ENCODE results near the gene IL1F10. TPM values are rescaled to one million over a fixed set of nuclear protein-coding genes. Genes with fewer than 3 reads are reported as not detected.

Gene IL1F10
- total RNA-seq, 2 donors from 2014 or later = not detected

GRCh38 chr2:113075030-113075429 lies 7.3 kb downstream of the IL1F10 start:
- H3K4me1 ChIP-seq (ENCODE audit: control insufficient read depth in 1 of 2, low read depth in 2 of 2) = no peaks in the 10 kb centered on the region
- H3K27ac ChIP-seq = no peak overlapping the region
- no peaks in the 10 kb centered on the region for H3K36me3 ChIP-seq
- H3K9me3 ChIP-seq = no peaks in the 10 kb centered on the region
- no peak for DNase-seq (ENCODE audit: low spot score)
- no peaks in the 10 kb centered on the region for H3K27me3 ChIP-seq (replicated peaks; ENCODE audit: insufficient read depth)
- no peak for TF ChIP-seq CTCF (IDR thresholded peaks at IDR 0.05)
- no peak for ATAC-seq (ENCODE audit: insufficient number of reproducible peaks, low FRiP score, low read depth)
- H3K4me3 ChIP-seq = no peak overlapping the region

DNA sequence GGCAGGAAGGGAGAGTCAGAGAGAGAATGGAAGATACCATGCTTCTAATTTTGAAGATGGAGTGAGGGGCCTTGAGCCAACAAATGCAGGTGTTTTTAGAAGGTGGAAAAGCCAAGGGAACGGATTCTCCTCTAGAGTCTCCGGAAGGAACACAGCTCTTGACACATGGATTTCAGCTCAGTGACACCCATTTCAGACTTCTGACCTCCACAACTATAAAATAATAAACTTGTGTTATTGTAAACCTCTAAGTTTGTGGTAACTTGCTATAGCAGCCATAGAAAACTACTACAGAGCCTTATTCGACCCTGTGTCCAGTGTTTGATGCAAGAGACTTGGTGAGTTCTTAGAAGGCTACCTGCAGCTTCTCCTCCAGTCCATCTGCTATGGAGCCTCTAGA lies 7.8 kb downstream of the IL1F10 start:
- no peak overlapping the region for H3K4me3 ChIP-seq
- ATAC-seq (ENCODE audit: insufficient number of reproducible peaks, low FRiP score, low read depth) = no peak
- TF ChIP-seq CTCF (IDR thresholded peaks at IDR 0.05) = no peak
- H3K27ac ChIP-seq = no peak overlapping the region
- H3K4me1 ChIP-seq (ENCODE audit: control insufficient read depth in 1 of 2, low read depth in 2 of 2) = no peaks in the 10 kb centered on the region
- H3K36me3 ChIP-seq = no peaks in the 10 kb centered on the region
- no peaks in the 10 kb centered on the region for H3K9me3 ChIP-seq
- no peaks in the 10 kb centered on the region for H3K27me3 ChIP-seq (replicated peaks; ENCODE audit: insufficient read depth)
- DNase-seq (ENCODE audit: low spot score) = no peak

GRCh38 chr2:113076954-113077669 lies 9.3 kb downstream of the IL1F10 start:
- Histone ChIP-seq H3K27me3 (replicated peaks; ENCODE audit: insufficient read depth) (no peaks in the 10 kb centered on the region), H3K27ac (no peak overlapping the region), H3K36me3 (no peaks in the 10 kb centered on the region), H3K4me1 (ENCODE audit: control insufficient read depth in 1 of 2, low read depth in 2 of 2) (no peaks in the 10 kb centered on the region), H3K9me3 (no peaks in the 10 kb centered on the region), H3K4me3 (no peak overlapping the region)
- TF ChIP-seq CTCF (IDR thresholded peaks at IDR 0.05) = no peak
- ATAC-seq (ENCODE audit: insufficient number of reproducible peaks, low FRiP score, low read depth) (no peak), DNase-seq (ENCODE audit: low spot score) (no peak)

- no peaks in the 10 kb centered on the region for H3K36me3 ChIP-seq
- H3K9me3 ChIP-seq = no peaks in the 10 kb centered on the region
- DNase-seq (ENCODE audit: low spot score) = no peak
- no peak overlapping the region for H3K4me3 ChIP-seq
- no peak for ATAC-seq (ENCODE audit: insufficient number of reproducible peaks, low FRiP score, low read depth)
- no peak for TF ChIP-seq CTCF (IDR thresholded peaks at IDR 0.05)
- H3K27ac ChIP-seq = no peak overlapping the region
- H3K27me3 ChIP-seq (replicated peaks; ENCODE audit: insufficient read depth) = no peaks in the 10 kb centered on the region
- H3K4me1 ChIP-seq (ENCODE audit: control insufficient read depth in 1 of 2, low read depth in 2 of 2) = no peaks in the 10 kb centered on the region
Observed at GRCh38 chr2:113077921-113078320, 10.2 kb downstream of the IL1F10 start.

DNA sequence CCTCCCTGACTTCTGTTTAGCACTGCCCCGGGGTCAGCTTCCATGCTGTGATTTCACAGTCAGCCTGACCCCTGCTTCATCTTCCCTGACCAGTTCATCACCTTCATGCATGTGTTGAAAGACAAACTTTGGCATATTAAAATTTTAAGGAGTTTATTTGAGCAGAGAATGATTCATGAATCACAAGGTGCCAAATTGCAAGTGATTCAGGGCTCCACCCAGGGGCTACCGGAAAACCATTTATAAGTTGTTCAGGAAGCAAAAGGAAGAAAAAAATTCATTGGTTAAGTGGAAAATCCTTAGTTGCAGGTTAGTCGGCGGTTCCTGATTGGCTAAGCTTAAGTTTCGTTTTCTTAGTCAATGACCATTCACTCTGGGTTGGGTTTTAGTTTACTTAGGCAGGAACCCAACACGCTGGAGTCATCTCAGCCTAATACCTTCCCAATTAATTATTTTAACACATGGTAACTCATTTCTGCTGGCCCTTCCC lies 10.6 kb downstream of the IL1F10 start:
- ATAC-seq (ENCODE audit: insufficient number of reproducible peaks, low FRiP score, low read depth) (no peak), DNase-seq (ENCODE audit: low spot score) (no peak)
- no peak for TF ChIP-seq CTCF (IDR thresholded peaks at IDR 0.05)
- Histone ChIP-seq H3K27ac (no peak overlapping the region), H3K4me3 (no peak overlapping the region), H3K9me3 (no peaks in the 10 kb centered on the region), H3K27me3 (replicated peaks; ENCODE audit: insufficient read depth) (no peaks in the 10 kb centered on the region), H3K4me1 (ENCODE audit: control insufficient read depth in 1 of 2, low read depth in 2 of 2) (no peaks in the 10 kb centered on the region), H3K36me3 (no peaks in the 10 kb centered on the region)
